Smooth muscle cell (in vitro differentiated cells): Measurements from ENCODE around the gene DENND6B. TPM values are rescaled to one million over a fixed set of nuclear protein-coding genes. Genes with fewer than 3 reads are reported as not detected.

Source experiments
- DNase-seq: peaks from one replicate; lab custom pipeline; 2025; ENCODE audit not compliant: unreplicated experiment; lab: John Stamatoyannopoulos, UW
- H2AFZ ChIP-seq: fragments of 200-600 bp; sonication (generic); 2 replicates; pipeline ENCODE4 v1.6.0; 2016; ENCODE audit warnings: antibody characterized with exemption, low read depth, mild to moderate bottlenecking
- H3F3A ChIP-seq: fragments of 200-600 bp; sonication (generic); 2 replicates; pipeline ENCODE4 v1.6.0; 2017; ENCODE audit warnings: antibody characterized with exemption, low read depth
- H3K27ac ChIP-seq: fragments of 200-600 bp; sonication (generic); 2 replicates; pipeline ENCODE4 v1.5.1; 2016; ENCODE audit warnings: low read depth, mild to moderate bottlenecking
- H3K27me3 ChIP-seq: fragments of 200-600 bp; sonication (generic); 2 replicates; pipeline ENCODE4 v1.6.1; 2016; ENCODE audit warnings: low read depth, mild to moderate bottlenecking
- H3K36me3 ChIP-seq: fragments of 200-600 bp; sonication (generic); 2 replicates; pipeline ENCODE4 v1.5.1; 2016; ENCODE audit warnings: low read depth
- H3K4me1 ChIP-seq: fragments of 200-600 bp; sonication (generic); 2 replicates; pipeline ENCODE4 v1.5.1; 2016; ENCODE audit warnings: low read depth
- H3K4me2 ChIP-seq: fragments of 200-600 bp; sonication (generic); 2 replicates; pipeline ENCODE4 v1.6.0; 2016; ENCODE audit warnings: mild to moderate bottlenecking
- H3K4me3 ChIP-seq: fragments of 200-600 bp; sonication (generic); 2 replicates; pipeline ENCODE4 v1.5.1; 2016; ENCODE audit warnings: mild to moderate bottlenecking
- H3K79me2 ChIP-seq: fragments of 200-600 bp; sonication (generic); 2 replicates; pipeline ENCODE4 v1.6.0; 2016; ENCODE audit warnings: low read depth, mild to moderate bottlenecking
- H3K9ac ChIP-seq: fragments of 200-600 bp; sonication (generic); 2 replicates; pipeline ENCODE4 v1.6.0; 2016; ENCODE audit warnings: low read depth
- H3K9me3 ChIP-seq: fragments of 200-600 bp; sonication (generic); replicated peaks from 2 replicates; pipeline ENCODE4 v1.5.1; 2016; ENCODE audit warnings: low read depth
- H4K20me1 ChIP-seq: fragments of 200-600 bp; sonication (generic); 2 replicates; pipeline ENCODE4 v1.6.0; 2016; ENCODE audit warnings: low read depth
- CTCF ChIP-seq: fragments of 200-600 bp; sonication (generic); IDR thresholded peaks from 2 replicates; pipeline ENCODE4 v1.5.1; 2017; ENCODE audit warnings: borderline replicate concordance, mild to moderate bottlenecking, antibody characterized with exemption; ENCODE audit not compliant: insufficient read depth, poor library complexity, severe bottlenecking
- WGBS: methylation state at CpG from one replicate; pipeline ENCODE4 v1.1.7; 2016; ENCODE audit warnings: low lambda C conversion rate; 5-methylcytosine and 5-hydroxymethylcytosine counted together
- polyA plus RNA-seq: library from polyadenylated mRNA; unstranded; fragments of >200 nt; fragmentation: Nextera tagmentation; extraction: Ambion mirVana; gene quantifications from 2 replicates; pipeline ENCODE4 v1.2.1, GENCODE V29; 2016
- total RNA-seq: library from RNA; depleted of rRNA; stranded (reverse); fragments of >200 nt; gene quantifications from 2 replicates; pipeline ENCODE4 v1.2.3, GENCODE V29; 2014

The DENND6B gene
- total and polyA plus RNA-seq, 2 experiments from 2014 or later = 3.1 to 7.8 TPM

GRCh38 chr22:50269970-50270665 lies 56.7 kb downstream of the DENND6B start, which contains the start of gene MAPK11:
Gene MAPK11 (minus strand): TSS chr22:50270380. CDS start chr22:50270292, 88 bp downstream.
- Histone ChIP-seq H3K4me3 (peak within 1 kb of the TSS; percentile 60), H3K36me3 (no peaks in the 10 kb centered on the region), H3K4me1 (peaks cover 23% of the 10 kb centered on the region), H4K20me1 (peaks cover 46% of the 10 kb centered on the region), H2AFZ (no peak within 1 kb of the TSS), H3K9me3 (no peaks in the 10 kb centered on the region), H3K27me3 (peaks cover 26% of the 10 kb centered on the region), H3F3A (peaks cover 14% of the 10 kb centered on the region), H3K79me2 (no peaks in the 10 kb centered on the region), H3K9ac (no peak within 1 kb of the TSS), H3K4me2 (peak within 1 kb of the TSS; percentile 88), H3K27ac (no peak within 1 kb of the TSS)
- DNase-seq = no peak
- TF ChIP-seq CTCF = no peak
- 3% methylated on average over 18 of the region's 92 CpGs for WGBS

- peak overlapping the region; percentile 60 for H3K4me3 ChIP-seq
- H3K4me1 ChIP-seq = peaks cover 23% of the 10 kb centered on the region
- WGBS = 40% methylated on average over 17 of the region's 18 CpGs
- H3K27ac ChIP-seq = no peak overlapping the region
- H3K79me2 ChIP-seq = no peaks in the 10 kb centered on the region
- H3K9ac ChIP-seq = no peak overlapping the region
- H3K36me3 ChIP-seq = no peaks in the 10 kb centered on the region
- DNase-seq = no peak
- no peaks in the 10 kb centered on the region for H3K9me3 ChIP-seq
- H3F3A ChIP-seq = peaks cover 11% of the 10 kb centered on the region
- no peak for TF ChIP-seq CTCF
- H3K27me3 ChIP-seq = peaks cover 26% of the 10 kb centered on the region
- H2AFZ ChIP-seq = no peak overlapping the region
- H4K20me1 ChIP-seq = peaks cover 42% of the 10 kb centered on the region
- H3K4me2 ChIP-seq = peak overlapping the region; percentile 88
These were observed 57.2 kb downstream of the DENND6B start for GRCh38 chr22:50269573-50269969.

- Histone ChIP-seq H3K27ac (no peak overlapping the region), H3K36me3 (no peaks in the 10 kb centered on the region), H3K9ac (no peak overlapping the region), H3F3A (peaks cover 5% of the 10 kb centered on the region), H2AFZ (no peak overlapping the region), H3K79me2 (no peaks in the 10 kb centered on the region), H3K9me3 (no peaks in the 10 kb centered on the region), H3K4me3 (no peak overlapping the region), H3K27me3 (peaks cover 26% of the 10 kb centered on the region), H4K20me1 (peaks cover 35% of the 10 kb centered on the region), H3K4me2 (no peak overlapping the region), H3K4me1 (peaks cover 23% of the 10 kb centered on the region)
- no peak for DNase-seq
- TF ChIP-seq CTCF = no peak
- 88% methylated on average over 9 of the region's 9 CpGs for WGBS
These were observed 58.1 kb downstream of the DENND6B start for GRCh38 chr22:50268655-50269113.
